HUES48 (cell line): Measurements from ENCODE around the gene IST1.

Experiments used
- H3K27ac ChIP-seq: one replicate; pipeline ENCODE4 v1.7.0; 2013; ENCODE audit warnings: low read depth, low read length, inconsistent platforms
- H3K27me3 ChIP-seq: 2 replicates; pipeline ENCODE4 v1.6.1; 2013; ENCODE audit warnings: mild to moderate bottlenecking, low read length; ENCODE audit not compliant: control insufficient read depth, insufficient read depth
- H3K36me3 ChIP-seq: 2 replicates; pipeline ENCODE4 v1.6.1; 2013; ENCODE audit warnings: low read length; ENCODE audit not compliant: control insufficient read depth, insufficient read depth
- H3K4me1 ChIP-seq: 2 replicates; pipeline ENCODE4 v1.6.1; 2013; ENCODE audit warnings: mild to moderate bottlenecking, low read length; ENCODE audit not compliant: control insufficient read depth, insufficient read depth
- H3K4me3 ChIP-seq: 2 replicates; pipeline ENCODE4 v1.5.1; 2013; ENCODE audit warnings: mild to moderate bottlenecking, low read depth, low read length
- H3K9ac ChIP-seq: 2 replicates; pipeline ENCODE4 v1.6.1; 2013; ENCODE audit warnings: mild to moderate bottlenecking, low read depth, low read length, moderate library complexity
- H3K9me3 ChIP-seq: 2 replicates; pipeline ENCODE4 v1.6.1; 2013; ENCODE audit warnings: low read length; ENCODE audit not compliant: control insufficient read depth, insufficient read depth

IST1 gene

GRCh38 chr16:71937868-71938510 lies 42.7 kb downstream of the IST1 start:
- H3K27ac ChIP-seq, result no peak overlapping the region
- no peaks in the 10 kb centered on the region for H3K9me3 ChIP-seq
- 0 out of 2 replicates have a peak, but pooled peaks cover 2% of the 10 kb centered on the region for H3K4me1 ChIP-seq
- no peaks in the 10 kb centered on the region for H3K27me3 ChIP-seq
- no peak overlapping the region for H3K9ac ChIP-seq
- H3K36me3 ChIP-seq, result peaks cover 15% of the 10 kb centered on the region
- no peak overlapping the region for H3K4me3 ChIP-seq

- Histone ChIP-seq H3K36me3 (no peaks in the 10 kb centered on the region), H3K4me1 (no peaks in the 10 kb centered on the region), H3K9ac (no peak overlapping the region), H3K27me3 (no peaks in the 10 kb centered on the region), H3K4me3 (no peak overlapping the region), H3K27ac (no peak overlapping the region), H3K9me3 (no peaks in the 10 kb centered on the region)
These were observed 48.6 kb downstream of the IST1 start for GRCh38 chr16:71943887-71944286.

GRCh38 chr16:71945616-71946015 lies 50.3 kb downstream of the IST1 start:
- H3K27ac ChIP-seq, result no peak overlapping the region
- H3K4me3 ChIP-seq, result no peak overlapping the region
- no peak overlapping the region for H3K9ac ChIP-seq
- H3K27me3 ChIP-seq, result no peaks in the 10 kb centered on the region
- no peaks in the 10 kb centered on the region for H3K9me3 ChIP-seq
- H3K4me1 ChIP-seq, result no peaks in the 10 kb centered on the region
- no peaks in the 10 kb centered on the region for H3K36me3 ChIP-seq

GRCh38 chr16:71952825-71953224 lies 57.5 kb downstream of the IST1 start:
- H3K36me3 ChIP-seq, result no peaks in the 10 kb centered on the region
- no peak overlapping the region for H3K9ac ChIP-seq
- no peaks in the 10 kb centered on the region; the same call in 1 of the 2 replicates for H3K27me3 ChIP-seq
- no peaks in the 10 kb centered on the region for H3K9me3 ChIP-seq
- H3K4me3 ChIP-seq, result no peak overlapping the region
- no peaks in the 10 kb centered on the region for H3K4me1 ChIP-seq
- no peak overlapping the region for H3K27ac ChIP-seq

- no peaks in the 10 kb centered on the region for H3K9me3 ChIP-seq
These were observed 58.8 kb downstream of the IST1 start for GRCh38 chr16:71954180-71954579.

GRCh38 chr16:71954699-71955195 lies 59.4 kb downstream of the IST1 start:
- Histone ChIP-seq H3K27ac (no peak overlapping the region), H3K36me3 (no peaks in the 10 kb centered on the region), H3K4me1 (no peaks in the 10 kb centered on the region), H3K9ac (no peak overlapping the region), H3K9me3 (no peaks in the 10 kb centered on the region), H3K27me3 (no peaks in the 10 kb centered on the region; the same call in 1 of the 2 replicates), H3K4me3 (no peak overlapping the region)

More at GRCh38 chr16:71954180-71954579, 58.8 kb downstream of the IST1 start:
- no peak overlapping the region for H3K27ac ChIP-seq
- no peaks in the 10 kb centered on the region for H3K4me1 ChIP-seq
- no peak overlapping the region for H3K9ac ChIP-seq
- H3K4me3 ChIP-seq, result no peak overlapping the region
- no peaks in the 10 kb centered on the region; the same call in 1 of the 2 replicates for H3K27me3 ChIP-seq
- no peaks in the 10 kb centered on the region for H3K36me3 ChIP-seq

- Histone ChIP-seq H3K9ac (no peak overlapping the region), H3K4me3 (no peak overlapping the region), H3K9me3 (no peaks in the 10 kb centered on the region), H3K36me3 (no peaks in the 10 kb centered on the region), H3K27ac (no peak overlapping the region), H3K4me1 (no peaks in the 10 kb centered on the region), H3K27me3 (no peaks in the 10 kb centered on the region; the same call in 1 of the 2 replicates)
These were observed 61.2 kb downstream of the IST1 start for GRCh38 chr16:71956486-71956885.

GRCh38 chr16:71961066-71962039 lies 66.0 kb downstream of the IST1 start:
- Histone ChIP-seq H3K27ac (no peak overlapping the region), H3K4me3 (no peak overlapping the region), H3K9ac (no peak overlapping the region), H3K36me3 (no peaks in the 10 kb centered on the region), H3K27me3 (no peaks in the 10 kb centered on the region), H3K9me3 (no peaks in the 10 kb centered on the region), H3K4me1 (no peaks in the 10 kb centered on the region)

GRCh38 chr16:71963125-71963875 lies 68.0 kb downstream of the IST1 start:
- H3K36me3 ChIP-seq, result no peaks in the 10 kb centered on the region
- no peak overlapping the region for H3K4me3 ChIP-seq
- H3K9me3 ChIP-seq, result no peaks in the 10 kb centered on the region
- no peaks in the 10 kb centered on the region for H3K27me3 ChIP-seq
- H3K4me1 ChIP-seq, result no peaks in the 10 kb centered on the region
- no peak overlapping the region for H3K27ac ChIP-seq
- H3K9ac ChIP-seq, result no peak overlapping the region

GRCh38 chr16:71965223-71965622 lies 69.9 kb downstream of the IST1 start:
- H3K27me3 ChIP-seq, result no peaks in the 10 kb centered on the region
- no peak overlapping the region for H3K27ac ChIP-seq
- no peak overlapping the region for H3K4me3 ChIP-seq
- no peak overlapping the region for H3K9ac ChIP-seq
- H3K36me3 ChIP-seq, result no peaks in the 10 kb centered on the region
- H3K4me1 ChIP-seq, result no peaks in the 10 kb centered on the region
- no peaks in the 10 kb centered on the region for H3K9me3 ChIP-seq
